HL-60 (cell line): ENCODE results near the gene CSNK2A2.

ENCODE experiments used
- DNase-seq, 2 experiments: peaks; one replicate each; pipeline ENCODE4 v3.0.0-alpha.2; 2010 to 2020; ENCODE audit warnings: low read depth in 1 of 2, low spot score in 1 of 2
- H3K27ac ChIP-seq: fragments of 250-450 bp; sonication (Bioruptor Pico); replicated peaks from 2 replicates; pipeline ENCODE4 v1.5.1; 2020; ENCODE audit warnings: mild to moderate bottlenecking, moderate library complexity
- H3K27me3 ChIP-seq: fragments of 250-450 bp; sonication (Bioruptor Pico); 2 replicates; pipeline ENCODE4 v1.5.1; 2021; ENCODE audit warnings: mild to moderate bottlenecking, moderate library complexity; ENCODE audit not compliant: insufficient read depth, poor library complexity, severe bottlenecking
- H3K4me3 ChIP-seq: replicated peaks from 2 replicates; pipeline ENCODE4 v1.5.1; 2011; ENCODE audit warnings: mild to moderate bottlenecking, control low read depth, low read length; ENCODE audit not compliant: insufficient read depth
- GABPA ChIP-seq: IDR thresholded peaks from 2 replicates; pipeline ENCODE4 v1.6.1; 2012; ENCODE audit warnings: low read depth
- POLR2AphosphoS5 ChIP-seq: IDR thresholded peaks from 2 replicates; pipeline ENCODE4 v1.6.1; 2012; ENCODE audit warnings: low read depth
- SPI1 ChIP-seq: IDR thresholded peaks from 2 replicates; pipeline ENCODE4 v1.6.1; 2012; ENCODE audit warnings: low read depth, mild to moderate bottlenecking, borderline replicate concordance
- TF ChIP-seq, protein P1 (sequence below): IDR thresholded peaks from one replicate; pipeline ENCODE4 v1.5.1; 2011; ENCODE audit warnings: low read length, control low read depth, inconsistent platforms; ENCODE audit not compliant: insufficient read depth
- TF ChIP-seq, protein P2 (sequence below): IDR thresholded peaks from 2 replicates; pipeline ENCODE4 v1.6.1; 2012; ENCODE audit warnings: low read depth; ENCODE audit not compliant: insufficient replicate concordance

CSNK2A2 gene

DNA sequence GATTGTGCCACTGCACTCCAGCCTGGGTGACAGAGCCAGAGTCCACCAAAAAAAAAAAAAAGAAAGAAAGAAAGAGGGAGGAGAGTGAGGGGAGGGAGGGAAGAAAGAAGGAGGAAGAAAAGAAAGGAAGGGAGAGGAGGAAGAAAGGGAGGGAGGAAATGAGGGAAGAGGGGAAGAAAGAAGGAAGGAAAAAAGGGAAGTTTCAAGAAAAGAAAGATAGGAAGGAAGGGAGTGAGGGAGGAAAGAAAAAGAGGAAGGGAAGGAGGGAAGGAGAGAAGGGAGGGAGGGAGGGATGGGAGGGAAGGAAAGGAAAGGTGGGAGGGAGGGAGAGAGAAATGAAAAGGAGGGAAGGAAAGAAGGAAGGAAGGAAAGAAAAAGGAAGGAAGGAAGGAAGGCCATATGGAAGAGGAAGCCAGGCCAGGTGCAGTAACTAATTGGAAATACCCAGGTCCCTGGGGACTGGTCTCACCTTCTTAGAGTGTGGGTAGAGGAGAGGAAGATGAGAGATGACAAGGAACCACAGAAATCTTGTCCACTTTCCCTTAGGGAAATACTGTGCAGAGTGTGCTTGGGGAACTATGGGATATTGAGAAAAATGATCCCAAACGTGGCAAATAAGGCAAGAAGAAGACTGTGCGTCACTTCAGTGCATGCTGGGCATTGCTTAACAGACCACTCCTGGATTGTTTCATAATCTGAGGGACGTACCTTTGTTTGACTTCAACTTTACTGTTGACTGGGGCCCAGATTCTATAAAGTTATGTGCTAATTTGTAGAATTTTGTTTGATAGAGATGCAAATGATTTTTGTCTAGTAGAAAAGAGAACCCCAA lies 15.1 kb upstream of the CSNK2A2 start:
- no peak overlapping the region for H3K27ac ChIP-seq
- no peak for TF ChIP-seq GABPA
- no peak for TF ChIP-seq POLR2AphosphoS5
- TF ChIP-seq, protein P1, sequence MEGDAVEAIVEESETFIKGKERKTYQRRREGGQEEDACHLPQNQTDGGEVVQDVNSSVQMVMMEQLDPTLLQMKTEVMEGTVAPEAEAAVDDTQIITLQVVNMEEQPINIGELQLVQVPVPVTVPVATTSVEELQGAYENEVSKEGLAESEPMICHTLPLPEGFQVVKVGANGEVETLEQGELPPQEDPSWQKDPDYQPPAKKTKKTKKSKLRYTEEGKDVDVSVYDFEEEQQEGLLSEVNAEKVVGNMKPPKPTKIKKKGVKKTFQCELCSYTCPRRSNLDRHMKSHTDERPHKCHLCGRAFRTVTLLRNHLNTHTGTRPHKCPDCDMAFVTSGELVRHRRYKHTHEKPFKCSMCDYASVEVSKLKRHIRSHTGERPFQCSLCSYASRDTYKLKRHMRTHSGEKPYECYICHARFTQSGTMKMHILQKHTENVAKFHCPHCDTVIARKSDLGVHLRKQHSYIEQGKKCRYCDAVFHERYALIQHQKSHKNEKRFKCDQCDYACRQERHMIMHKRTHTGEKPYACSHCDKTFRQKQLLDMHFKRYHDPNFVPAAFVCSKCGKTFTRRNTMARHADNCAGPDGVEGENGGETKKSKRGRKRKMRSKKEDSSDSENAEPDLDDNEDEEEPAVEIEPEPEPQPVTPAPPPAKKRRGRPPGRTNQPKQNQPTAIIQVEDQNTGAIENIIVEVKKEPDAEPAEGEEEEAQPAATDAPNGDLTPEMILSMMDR = no peak
- no peak for TF ChIP-seq SPI1
- TF ChIP-seq, protein P2, sequence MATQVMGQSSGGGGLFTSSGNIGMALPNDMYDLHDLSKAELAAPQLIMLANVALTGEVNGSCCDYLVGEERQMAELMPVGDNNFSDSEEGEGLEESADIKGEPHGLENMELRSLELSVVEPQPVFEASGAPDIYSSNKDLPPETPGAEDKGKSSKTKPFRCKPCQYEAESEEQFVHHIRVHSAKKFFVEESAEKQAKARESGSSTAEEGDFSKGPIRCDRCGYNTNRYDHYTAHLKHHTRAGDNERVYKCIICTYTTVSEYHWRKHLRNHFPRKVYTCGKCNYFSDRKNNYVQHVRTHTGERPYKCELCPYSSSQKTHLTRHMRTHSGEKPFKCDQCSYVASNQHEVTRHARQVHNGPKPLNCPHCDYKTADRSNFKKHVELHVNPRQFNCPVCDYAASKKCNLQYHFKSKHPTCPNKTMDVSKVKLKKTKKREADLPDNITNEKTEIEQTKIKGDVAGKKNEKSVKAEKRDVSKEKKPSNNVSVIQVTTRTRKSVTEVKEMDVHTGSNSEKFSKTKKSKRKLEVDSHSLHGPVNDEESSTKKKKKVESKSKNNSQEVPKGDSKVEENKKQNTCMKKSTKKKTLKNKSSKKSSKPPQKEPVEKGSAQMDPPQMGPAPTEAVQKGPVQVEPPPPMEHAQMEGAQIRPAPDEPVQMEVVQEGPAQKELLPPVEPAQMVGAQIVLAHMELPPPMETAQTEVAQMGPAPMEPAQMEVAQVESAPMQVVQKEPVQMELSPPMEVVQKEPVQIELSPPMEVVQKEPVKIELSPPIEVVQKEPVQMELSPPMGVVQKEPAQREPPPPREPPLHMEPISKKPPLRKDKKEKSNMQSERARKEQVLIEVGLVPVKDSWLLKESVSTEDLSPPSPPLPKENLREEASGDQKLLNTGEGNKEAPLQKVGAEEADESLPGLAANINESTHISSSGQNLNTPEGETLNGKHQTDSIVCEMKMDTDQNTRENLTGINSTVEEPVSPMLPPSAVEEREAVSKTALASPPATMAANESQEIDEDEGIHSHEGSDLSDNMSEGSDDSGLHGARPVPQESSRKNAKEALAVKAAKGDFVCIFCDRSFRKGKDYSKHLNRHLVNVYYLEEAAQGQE = no peak
- H3K27me3 ChIP-seq = no peaks in the 10 kb centered on the region
- no peak for DNase-seq
- H3K4me3 ChIP-seq = no peak overlapping the region

- no peak overlapping the region for H3K27ac ChIP-seq
- no peak for DNase-seq
These were observed 13.9 kb upstream of the CSNK2A2 start for GRCh38 chr16:58211846-58212245.

DNA sequence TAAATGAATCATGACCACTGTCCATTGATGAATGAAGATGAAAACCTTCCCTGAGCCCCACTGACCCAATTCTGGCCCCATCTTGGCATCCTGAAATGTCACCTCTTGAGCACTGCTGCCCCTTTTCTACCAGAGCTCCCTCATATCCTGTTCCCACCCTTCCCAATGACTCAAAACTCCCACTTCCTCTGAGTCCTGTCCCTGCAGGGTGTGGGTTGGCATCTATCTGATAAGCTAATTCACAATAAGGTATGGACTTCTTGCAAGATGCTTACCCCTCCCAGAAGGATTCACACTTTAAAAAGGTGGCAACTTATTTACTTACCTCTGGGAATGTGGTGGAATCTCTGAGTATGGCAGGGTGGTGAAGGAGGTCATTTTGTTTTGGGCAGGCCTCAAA lies 13.3 kb upstream of the CSNK2A2 start:
- no peak for DNase-seq
- Histone ChIP-seq H3K27me3 (peaks cover 2% of the 10 kb centered on the region), H3K27ac (no peak overlapping the region), H3K4me3 (no peak overlapping the region)
- TF ChIP-seq POLR2AphosphoS5 (no peak), SPI1 (no peak), GABPA (no peak)
- TF ChIP-seq, protein P2 = no peak
- TF ChIP-seq, protein P1 = no peak

More at GRCh38 chr16:58211846-58212245, 13.9 kb upstream of the CSNK2A2 start:
- no peak overlapping the region for H3K4me3 ChIP-seq
- H3K27me3 ChIP-seq = peaks cover 2% of the 10 kb centered on the region
- TF ChIP-seq GABPA = no peak
- no peak for TF ChIP-seq SPI1
- TF ChIP-seq POLR2AphosphoS5 = no peak
- TF ChIP-seq, protein P2 = no peak
- TF ChIP-seq, protein P1 = no peak
